GM21717 (cell line): ENCODE data around the gene UTS2B.

Source experiments
- ATAC-seq: cut with Tn5 transposase; IDR thresholded peaks from one replicate; pipeline ENCODE4 v1.9.1; 2021; ENCODE audit warnings: mild to moderate bottlenecking, moderate library complexity; ENCODE audit not compliant: unreplicated experiment

UTS2B gene, protein sequence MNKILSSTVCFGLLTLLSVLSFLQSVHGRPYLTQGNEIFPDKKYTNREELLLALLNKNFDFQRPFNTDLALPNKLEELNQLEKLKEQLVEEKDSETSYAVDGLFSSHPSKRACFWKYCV

GRCh38 chr3:191329654-191330529 lies at the start of gene UTS2B:
TSS of gene UTS2B (minus strand) at chr3:191330526. CDS start at chr3:191282189, 48,337 bp downstream.
- ATAC-seq = peak; percentile 28

DNA sequence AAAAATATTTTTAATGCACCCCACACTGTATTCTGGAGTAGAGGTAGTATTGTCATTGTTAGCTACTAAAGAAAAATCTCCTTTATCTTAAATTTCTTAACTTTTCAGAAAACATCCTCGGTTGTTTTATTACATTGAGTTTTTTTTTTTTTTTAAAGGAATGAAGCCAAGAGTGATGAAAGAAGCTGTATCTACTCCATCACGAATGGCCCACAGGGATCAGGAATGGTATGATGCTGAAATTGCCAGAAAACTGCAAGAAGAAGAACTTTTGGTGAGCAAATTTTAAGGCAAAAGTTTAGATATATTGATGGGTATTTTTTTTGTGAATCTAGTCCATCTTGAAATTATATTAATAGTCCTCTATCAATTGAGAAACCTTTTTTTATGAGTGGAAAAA lies 49.7 kb upstream of the UTS2B start:
- ATAC-seq = no peak

GRCh38 chr3:191379446-191379845 lies 49.1 kb upstream of the UTS2B start:
- ATAC-seq = no peak

DNA sequence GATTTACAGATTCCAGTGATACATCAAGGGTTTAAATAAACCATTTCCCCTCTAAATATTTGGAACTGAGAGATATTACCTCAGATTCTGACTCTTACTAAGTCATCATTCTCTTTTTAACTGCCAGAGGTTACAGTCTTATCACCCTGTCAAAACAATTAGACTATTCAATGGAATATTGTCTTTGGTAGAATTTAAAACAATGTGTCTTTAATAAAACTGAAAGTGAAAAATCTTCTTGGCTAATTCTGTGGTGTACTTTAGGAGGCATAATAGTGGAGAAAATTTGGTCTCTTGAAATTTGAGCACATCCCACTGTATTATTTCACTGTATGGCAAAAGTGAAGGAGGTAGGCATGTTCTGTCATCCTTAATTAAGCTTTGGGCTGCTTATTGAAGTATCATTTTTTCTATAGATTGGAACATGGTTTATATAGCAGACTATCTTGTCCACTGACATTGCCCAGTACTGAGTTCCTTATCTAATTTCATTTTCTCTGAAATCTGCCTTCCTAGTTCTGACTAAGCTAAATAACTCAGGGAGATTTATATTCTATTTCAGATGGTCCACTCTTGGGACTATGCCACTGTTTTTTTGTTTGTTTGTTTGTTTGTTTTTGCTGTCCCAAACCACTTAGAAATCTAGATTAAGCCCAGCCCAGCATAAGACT lies 48.0 kb upstream of the UTS2B start:
- no peak for ATAC-seq

- no peak for ATAC-seq
Measured at GRCh38 chr3:191376516-191377141, 46.3 kb upstream of the UTS2B start.

- no peak for ATAC-seq
Measured at GRCh38 chr3:191373327-191373726, 43.0 kb upstream of the UTS2B start.

- no peak for ATAC-seq
Measured at GRCh38 chr3:191372122-191372521, 41.8 kb upstream of the UTS2B start.

GRCh38 chr3:191369616-191370010 lies 39.3 kb upstream of the UTS2B start:
- ATAC-seq = no peak

- no peak for ATAC-seq
Measured at GRCh38 chr3:191368755-191369615, 38.7 kb upstream of the UTS2B start.

GRCh38 chr3:191366675-191367074 lies 36.3 kb upstream of the UTS2B start:
- ATAC-seq = no peak

DNA sequence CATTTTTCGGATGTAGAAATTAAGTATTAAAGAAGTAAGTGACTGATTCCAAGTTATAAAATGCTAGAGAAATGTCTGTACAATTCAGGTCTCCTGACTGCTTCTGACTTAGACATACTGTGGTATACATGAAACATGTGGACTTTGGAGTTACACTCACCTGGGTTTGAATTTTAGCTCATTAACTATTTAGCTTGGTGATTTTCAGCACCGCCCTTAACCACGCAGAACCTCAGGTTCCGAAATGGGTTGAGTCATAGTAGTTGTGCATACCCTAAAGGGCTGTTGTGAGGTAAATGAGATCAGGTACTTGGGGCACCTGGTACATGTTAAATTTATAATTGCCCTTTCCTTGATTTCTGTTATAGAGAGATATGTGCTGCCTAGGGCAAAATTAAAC lies 32.9 kb upstream of the UTS2B start:
- ATAC-seq = no peak

DNA sequence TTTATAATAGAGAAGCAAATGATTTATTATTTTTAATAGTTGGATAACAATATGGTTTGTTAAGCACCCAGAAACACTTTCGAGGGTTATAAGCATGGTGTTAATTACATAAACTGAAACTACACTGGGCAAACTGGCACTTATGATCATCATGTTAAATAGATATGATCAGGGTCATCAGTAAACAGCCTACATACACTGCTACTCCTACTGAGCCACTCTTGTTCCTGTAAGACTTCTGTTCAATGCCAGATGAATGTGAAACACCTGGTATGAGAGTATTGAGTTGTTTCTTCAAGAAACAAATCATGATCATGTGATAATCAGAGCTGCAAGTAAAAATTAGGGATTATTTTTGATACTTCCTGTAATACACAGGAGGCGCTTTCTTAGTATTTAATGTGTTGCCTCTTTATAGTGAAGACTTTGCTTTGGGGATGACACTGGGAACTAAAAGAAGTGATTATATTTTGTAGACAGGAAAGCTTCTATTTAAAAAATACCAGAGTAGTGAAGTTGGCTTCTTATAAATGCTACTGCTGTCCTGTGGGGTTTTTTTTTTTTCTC lies 32.3 kb upstream of the UTS2B start:
- ATAC-seq = no peak

- ATAC-seq = no peak
Measured at GRCh38 chr3:191362037-191362436, 31.7 kb upstream of the UTS2B start.

- no peak for ATAC-seq
Measured at GRCh38 chr3:191361456-191361855, 31.1 kb upstream of the UTS2B start.

- ATAC-seq = no peak
Measured at GRCh38 chr3:191360620-191361019, 30.3 kb upstream of the UTS2B start.

DNA sequence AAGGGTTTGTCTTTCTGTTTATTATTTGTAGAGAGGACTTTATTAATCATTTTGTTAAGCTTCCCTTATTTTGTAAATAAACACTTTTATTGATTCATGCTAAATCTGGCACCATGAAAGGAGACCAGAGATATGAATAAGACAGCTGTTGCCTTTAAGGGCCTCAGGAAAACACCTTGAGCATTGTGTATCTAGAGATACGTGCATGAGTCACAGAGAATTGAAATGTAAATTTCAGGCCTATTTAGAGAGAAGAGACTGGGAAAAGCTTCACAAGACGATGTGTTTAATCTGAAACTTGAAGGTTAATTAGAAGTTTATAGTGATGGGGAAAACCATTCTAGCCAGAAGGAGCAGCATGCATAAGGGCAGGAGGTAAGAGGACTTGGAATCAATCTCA lies 28.6 kb upstream of the UTS2B start:
- ATAC-seq = peak; percentile 38

- no peak for ATAC-seq
Measured at GRCh38 chr3:191357909-191358308, 27.6 kb upstream of the UTS2B start.

DNA sequence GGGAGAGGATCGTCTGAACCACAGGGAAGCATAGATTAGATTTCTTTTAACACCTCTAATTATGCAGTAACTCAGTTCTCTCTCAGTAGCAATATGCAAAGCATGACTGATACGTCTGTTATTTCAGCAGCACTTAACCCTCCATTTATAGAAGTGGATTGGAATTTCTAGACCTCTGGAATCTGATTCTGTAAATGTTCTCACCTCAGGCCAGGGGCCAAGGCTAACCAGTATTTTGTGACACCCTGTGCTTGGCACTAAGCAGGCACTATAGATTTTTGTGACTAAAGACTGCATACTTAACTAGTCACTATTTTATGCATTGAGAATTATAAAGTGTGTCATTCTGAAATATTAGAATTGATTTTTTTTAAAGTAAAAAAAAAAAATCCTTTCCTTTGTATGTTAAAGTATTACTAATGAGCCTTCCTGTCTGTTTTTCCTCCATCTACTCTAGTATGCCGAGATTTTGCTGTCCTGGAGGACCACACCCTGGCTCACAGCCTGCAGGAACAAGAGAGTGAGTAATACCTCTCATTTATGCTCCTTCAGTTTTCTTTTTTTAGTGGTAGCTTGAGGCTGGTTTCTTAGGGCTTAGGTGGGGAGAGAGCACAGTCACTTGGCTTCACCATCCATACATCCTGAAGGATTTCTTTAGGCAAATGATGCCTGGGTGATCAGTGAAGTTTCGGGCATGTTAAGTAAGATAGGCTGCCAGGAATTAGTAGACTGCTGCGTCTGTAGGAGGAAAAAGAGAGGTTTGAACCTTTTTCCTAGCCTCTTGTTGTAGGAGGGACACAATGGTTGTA lies 26.5 kb upstream of the UTS2B start:
- ATAC-seq = no peak

DNA sequence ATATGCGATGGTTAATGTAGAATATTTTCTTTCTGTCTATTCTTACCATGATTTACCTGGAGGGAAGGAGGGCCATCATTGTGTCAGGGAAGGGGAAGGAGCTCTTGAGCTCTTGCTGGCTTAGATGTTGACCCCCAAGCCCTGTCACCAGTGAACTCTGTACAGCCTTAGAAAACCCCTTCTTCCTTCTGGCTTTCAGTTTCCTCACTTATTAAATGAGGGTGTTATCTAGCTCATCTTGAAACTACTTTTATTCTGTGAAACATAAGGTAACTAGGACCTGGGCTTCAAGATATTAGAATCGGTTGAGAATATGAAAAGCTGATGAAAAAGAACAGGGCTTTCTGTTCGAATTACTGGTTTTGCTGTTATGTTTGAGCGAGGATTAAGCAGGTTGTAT lies 25.1 kb upstream of the UTS2B start:
- ATAC-seq = peak; percentile 89
